Glutamatergic neuron (in vitro differentiated cells): ENCODE measurements around the gene NECTIN1. TPM values are rescaled to one million over a fixed set of nuclear protein-coding genes. Genes with fewer than 3 reads are reported as not detected.

Source experiments
- DNase-seq: peaks from one replicate; pipeline ENCODE4 v3.0.0; 2022
- H3K27ac Mint-ChIP-seq: one replicate; pipeline ENCODE4 v1.8.0; 2020; ENCODE audit warnings: mild to moderate bottlenecking, mixed read lengths, inconsistent platforms; ENCODE audit not compliant: unreplicated experiment
- H3K27me3 Mint-ChIP-seq: one replicate; pipeline ENCODE4 v1.8.0; 2020; ENCODE audit warnings: mild to moderate bottlenecking, moderate library complexity, mixed read lengths, inconsistent platforms; ENCODE audit not compliant: unreplicated experiment
- H3K36me3 Mint-ChIP-seq: one replicate; pipeline ENCODE4 v1.8.0; 2020; ENCODE audit warnings: mild to moderate bottlenecking, mixed read lengths, inconsistent platforms; ENCODE audit not compliant: unreplicated experiment
- H3K4me1 Mint-ChIP-seq: one replicate; pipeline ENCODE4 v1.8.0; 2020; ENCODE audit warnings: mild to moderate bottlenecking, low read depth, mixed read lengths, inconsistent platforms; ENCODE audit not compliant: unreplicated experiment
- H3K4me3 Mint-ChIP-seq: one replicate; pipeline ENCODE4 v1.8.0; 2020; ENCODE audit warnings: mild to moderate bottlenecking, mixed read lengths, inconsistent platforms; ENCODE audit not compliant: unreplicated experiment
- H3K9me3 Mint-ChIP-seq: one replicate; pipeline ENCODE4 v1.8.0; 2020; ENCODE audit warnings: mild to moderate bottlenecking, moderate library complexity, mixed read lengths, inconsistent platforms; ENCODE audit not compliant: unreplicated experiment
- CTCF ChIP-seq: fragments of 200-600 bp; sonication (generic); IDR thresholded peaks from one replicate; pipeline ENCODE4 v1.5.0; 2021; ENCODE audit not compliant: partially characterized antibody, unreplicated experiment
- long read RNA-seq: library from polyadenylated mRNA; unstranded; transcript quantifications from one replicate; pipeline ENCODE4 v2.0.0, GENCODE V29; 2020; ENCODE audit not compliant: unreplicated experiment
- total RNA-seq: library from RNA; stranded (reverse); fragmentation: NEBNext Ultra II Directional; extraction: Animal tissue kit (Norgen Biotek cat#: 25700); gene quantifications from one replicate; pipeline ENCODE4 v1.2.1, GENCODE V29; 2021; ENCODE audit not compliant: unreplicated experiment

Gene NECTIN1
- 26.0 TPM for total RNA-seq
- long read RNA-seq, partial matches to known transcripts = 1 of 2 reads
- long read RNA-seq, other reads (novel, unspliced or antisense) = 0 of 2 reads

- peak; percentile 98 for DNase-seq
- H3K36me3 Mint-ChIP-seq = peaks cover 8% of the 10 kb centered on the region
- H3K27ac Mint-ChIP-seq = peak within 1 kb of the TSS; percentile 85
- TF ChIP-seq CTCF = peak; percentile 97
- peaks cover 17% of the 10 kb centered on the region for H3K27me3 Mint-ChIP-seq
- peaks cover 9% of the 10 kb centered on the region for H3K9me3 Mint-ChIP-seq
- H3K4me1 Mint-ChIP-seq = peaks cover 16% of the 10 kb centered on the region
- peak within 1 kb of the TSS; percentile 91 for H3K4me3 Mint-ChIP-seq
These were observed at the start of gene NECTIN1 for GRCh38 chr11:119728651-119729580. NECTIN1 (minus strand) TSS chr11:119729200; CDS start chr11:119728553, 647 bp downstream.

GRCh38 chr11:119778391-119779194 is 49.6 kb upstream of the NECTIN1 start:
- Mint-ChIP-seq H3K27ac (no peak overlapping the region), H3K27me3 (peaks cover 2% of the 10 kb centered on the region), H3K9me3 (peaks cover 5% of the 10 kb centered on the region), H3K4me3 (no peak overlapping the region), H3K4me1 (peaks cover 17% of the 10 kb centered on the region), H3K36me3 (no peaks in the 10 kb centered on the region)
- no peak for DNase-seq
- no peak for TF ChIP-seq CTCF

GRCh38 chr11:119777940-119778339 is 48.9 kb upstream of the NECTIN1 start:
- Mint-ChIP-seq H3K4me1 (peaks cover 19% of the 10 kb centered on the region), H3K27me3 (peaks cover 2% of the 10 kb centered on the region), H3K4me3 (no peak overlapping the region), H3K27ac (no peak overlapping the region), H3K36me3 (no peaks in the 10 kb centered on the region), H3K9me3 (peaks cover 5% of the 10 kb centered on the region)
- no peak for TF ChIP-seq CTCF
- DNase-seq = no peak

- H3K27ac Mint-ChIP-seq = no peak overlapping the region
These were observed 47.7 kb upstream of the NECTIN1 start for GRCh38 chr11:119776651-119777050.

More at GRCh38 chr11:119776651-119777050, 47.7 kb upstream of the NECTIN1 start:
- no peak for TF ChIP-seq CTCF
- H3K9me3 Mint-ChIP-seq = peaks cover 3% of the 10 kb centered on the region
- peaks cover 13% of the 10 kb centered on the region for H3K4me1 Mint-ChIP-seq
- DNase-seq = no peak
- no peaks in the 10 kb centered on the region for H3K36me3 Mint-ChIP-seq
- no peak overlapping the region for H3K4me3 Mint-ChIP-seq
- peaks cover 2% of the 10 kb centered on the region for H3K27me3 Mint-ChIP-seq
